Esophagus squamous epithelium (tissue), 5 donors: Measurements from ENCODE around the gene TFEC. TPM values are rescaled to one million over a fixed set of nuclear protein-coding genes. Genes with fewer than 3 reads are reported as not detected.

ENCODE experiments used
- DNase-seq: peaks from one replicate; lab custom pipeline; 2025; lab: John Stamatoyannopoulos, UW
- H3K27ac ChIP-seq, 4 donors: fragments of 200-600 bp; sonication (generic); one replicate each; pipeline ENCODE4 v1.5.1; 2016 to 2019; ENCODE audit warnings: mild to moderate bottlenecking in 1 of 4
- H3K27me3 ChIP-seq, 4 donors: fragments of 200-600 bp; sonication (generic); 1 replicate in 3 of 4; 2 replicates in 1 of 4; pipeline versions ENCODE4 v1.5.1 to v1.6.0; 2017 to 2021; ENCODE audit warnings: antibody characterized with exemption in 1 of 4
- H3K36me3 ChIP-seq, 3 donors: fragments of 200-600 bp; sonication (generic); one replicate each; pipeline ENCODE4 v1.5.1; 2016 to 2019
- H3K4me1 ChIP-seq, 3 donors: fragments of 200-600 bp; sonication (generic); one replicate each; pipeline ENCODE4 v1.5.1; 2017 to 2019
- H3K4me3 ChIP-seq, 4 donors: fragments of 200-600 bp; sonication (generic); 1 replicate in 3 of 4; 2 replicates in 1 of 4; pipeline ENCODE4 v1.5.1; 2016 to 2019; ENCODE audit warnings: mild to moderate bottlenecking in 2 of 4, moderate library complexity in 1 of 4
- H3K9me3 ChIP-seq, 3 donors: fragments of 200-600 bp; sonication (generic); one replicate each; pipeline ENCODE4 v1.5.1; 2016 to 2019
- POLR2A ChIP-seq, 4 donors: fragments of 450-650 bp; IDR thresholded peaks; one replicate each; pipeline ENCODE4 v1.6.1; 2017; ENCODE audit warnings: antibody characterized with exemption in 4 of 4, mild to moderate bottlenecking in 4 of 4, moderate library complexity in 3 of 4
- WGBS, 2 donors: methylation state at CpG; one replicate each; pipeline ENCODE4 v1.1.5; 2018; 5-methylcytosine and 5-hydroxymethylcytosine counted together
- intact Hi-C: fragments of 100-400 bp; cut with DNase I; formaldehyde crosslinking; loops from one replicate; pipeline ENCODE4 v1.15.0; 2022
- total RNA-seq, 4 donors: library from RNA; depleted of rRNA; stranded (reverse); fragments of >200 nt; gene quantifications; one replicate each; pipeline ENCODE4 v1.1.0, GENCODE V29; 2016
- TF ChIP-seq, protein P1 (sequence below), 6 experiments: fragments of 450-650 bp in 4 of 6; fragments of 200-600 bp in 2 of 6; sonication (generic) in 2 of 6; IDR thresholded peaks; one replicate each; pipeline ENCODE4 v1.5.1; 2016 to 2019; ENCODE audit warnings: antibody characterized with exemption in 6 of 6, mild to moderate bottlenecking in 4 of 6, moderate library complexity in 4 of 6
- donor health status: DM: yes; HTN: yes; CAD: no.

TFEC gene
- total RNA-seq, 4 donors from 2014 or later, result 0.40 to 2.7 (median 1.6) TPM; not detected in 1

DNA sequence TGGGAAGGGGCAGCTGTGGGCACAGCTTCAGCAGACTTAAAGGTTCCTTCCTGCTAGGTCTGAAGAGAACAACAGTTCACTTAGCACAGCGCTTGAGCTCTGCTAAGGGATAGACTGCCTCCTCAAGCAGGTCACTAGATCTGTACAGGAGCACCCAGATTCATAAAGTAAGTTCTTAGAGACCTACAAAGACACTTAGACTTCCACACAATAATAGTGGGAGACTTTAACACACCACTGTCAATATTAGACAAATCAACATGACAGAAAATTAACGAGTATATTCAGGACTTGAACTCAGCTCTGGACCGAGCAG, 140.9 kb downstream of the TFEC start:
- H3K9me3 ChIP-seq, result no peaks in the 10 kb centered on the region
- no peak overlapping the region for H3K4me3 ChIP-seq
- H3K27me3 ChIP-seq, result no peaks in the 10 kb centered on the region
- intact Hi-C loops, result no loop called here
- no peak for TF ChIP-seq POLR2A (IDR thresholded peaks at IDR 0.05)
- TF ChIP-seq, protein P1, sequence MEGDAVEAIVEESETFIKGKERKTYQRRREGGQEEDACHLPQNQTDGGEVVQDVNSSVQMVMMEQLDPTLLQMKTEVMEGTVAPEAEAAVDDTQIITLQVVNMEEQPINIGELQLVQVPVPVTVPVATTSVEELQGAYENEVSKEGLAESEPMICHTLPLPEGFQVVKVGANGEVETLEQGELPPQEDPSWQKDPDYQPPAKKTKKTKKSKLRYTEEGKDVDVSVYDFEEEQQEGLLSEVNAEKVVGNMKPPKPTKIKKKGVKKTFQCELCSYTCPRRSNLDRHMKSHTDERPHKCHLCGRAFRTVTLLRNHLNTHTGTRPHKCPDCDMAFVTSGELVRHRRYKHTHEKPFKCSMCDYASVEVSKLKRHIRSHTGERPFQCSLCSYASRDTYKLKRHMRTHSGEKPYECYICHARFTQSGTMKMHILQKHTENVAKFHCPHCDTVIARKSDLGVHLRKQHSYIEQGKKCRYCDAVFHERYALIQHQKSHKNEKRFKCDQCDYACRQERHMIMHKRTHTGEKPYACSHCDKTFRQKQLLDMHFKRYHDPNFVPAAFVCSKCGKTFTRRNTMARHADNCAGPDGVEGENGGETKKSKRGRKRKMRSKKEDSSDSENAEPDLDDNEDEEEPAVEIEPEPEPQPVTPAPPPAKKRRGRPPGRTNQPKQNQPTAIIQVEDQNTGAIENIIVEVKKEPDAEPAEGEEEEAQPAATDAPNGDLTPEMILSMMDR (IDR thresholded peaks at IDR 0.05), result no peak
- no peaks in the 10 kb centered on the region for H3K4me1 ChIP-seq
- no peaks in the 10 kb centered on the region for H3K36me3 ChIP-seq
- no peak overlapping the region for H3K27ac ChIP-seq
- 92% methylated on average over 3 of the region's 3 CpGs for WGBS, 2 donors
- no peak for DNase-seq

DNA sequence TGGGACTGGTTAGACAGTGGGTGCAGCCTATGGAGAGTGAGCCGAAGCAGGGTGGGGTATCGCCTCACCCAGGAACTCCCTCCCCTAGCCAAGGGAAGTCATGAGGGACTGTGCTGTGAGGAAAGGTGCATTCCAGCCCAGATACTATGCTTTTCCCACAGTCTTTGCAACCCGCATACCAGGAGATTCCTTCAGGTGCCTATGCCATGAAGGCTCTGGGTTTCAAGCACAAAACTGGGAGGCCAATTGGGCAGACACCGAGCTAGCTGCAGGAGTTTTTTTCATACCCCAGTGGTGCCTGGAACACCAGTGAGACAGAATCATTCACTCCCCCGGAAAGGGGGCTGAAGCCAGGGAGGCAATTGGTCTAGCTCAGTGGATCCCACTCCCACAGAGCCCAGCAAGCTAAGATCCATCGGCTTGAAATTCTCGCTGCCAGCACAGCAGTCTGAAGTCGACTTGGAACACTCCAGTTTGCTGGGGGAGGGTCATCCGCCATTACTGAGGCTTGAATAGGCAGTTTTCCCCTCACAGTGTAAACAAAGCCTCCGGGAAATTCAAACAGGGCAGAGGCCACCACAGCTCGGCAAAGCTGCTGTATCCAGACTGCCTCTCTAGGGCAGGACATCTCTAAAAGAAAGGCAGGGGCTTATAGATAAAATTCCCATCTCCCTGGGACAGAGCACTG, 141.4 kb downstream of the TFEC start:
- no peak for DNase-seq
- Histone ChIP-seq H3K9me3 (no peaks in the 10 kb centered on the region), H3K36me3 (no peaks in the 10 kb centered on the region), H3K4me3 (no peak overlapping the region), H3K27ac (no peak overlapping the region), H3K4me1 (no peaks in the 10 kb centered on the region), H3K27me3 (no peaks in the 10 kb centered on the region)
- intact Hi-C loops, result no loop called here
- WGBS, 2 donors, result 70 to 79% methylated on average over 6 of the region's 11 CpGs
- TF ChIP-seq POLR2A (IDR thresholded peaks at IDR 0.05), result no peak

GRCh38 chr7:115885550-115885949, 145.0 kb downstream of the TFEC start:
- Histone ChIP-seq H3K4me1 (no peaks in the 10 kb centered on the region), H3K36me3 (no peaks in the 10 kb centered on the region), H3K9me3 (no peaks in the 10 kb centered on the region), H3K27ac (no peak overlapping the region), H3K4me3 (no peak overlapping the region), H3K27me3 (no peaks in the 10 kb centered on the region)
- intact Hi-C loops, result no loop called here
- no peak for DNase-seq
- no peak for TF ChIP-seq POLR2A (IDR thresholded peaks at IDR 0.05)
- TF ChIP-seq, protein P1 (IDR thresholded peaks at IDR 0.05), result no peak
- 59 to 61% methylated on average over 2 of the region's 2 CpGs for WGBS, 2 donors

Other genes starting within 250 kb of the TFEC start
- gene TES, start 179.8 kb upstream of the TFEC start, total RNA-seq, result 100 to 1,000 TPM in 1 of 4 donors, 10 to 100 TPM in 3; 34.8 to 155 (median 67.0) TPM